Smooth muscle cell (in vitro differentiated cells): Measurements from ENCODE around the gene SERPINB13. TPM values are rescaled to one million over a fixed set of nuclear protein-coding genes. Genes with fewer than 3 reads are reported as not detected.

Experiments used
- DNase-seq: peaks from one replicate; lab custom pipeline; 2025; ENCODE audit not compliant: unreplicated experiment; lab: John Stamatoyannopoulos, UW
- H2AFZ ChIP-seq: fragments of 200-600 bp; sonication (generic); 2 replicates; pipeline ENCODE4 v1.6.0; 2016; ENCODE audit warnings: antibody characterized with exemption, low read depth, mild to moderate bottlenecking
- H3F3A ChIP-seq: fragments of 200-600 bp; sonication (generic); 2 replicates; pipeline ENCODE4 v1.6.0; 2017; ENCODE audit warnings: antibody characterized with exemption, low read depth
- H3K27ac ChIP-seq: fragments of 200-600 bp; sonication (generic); 2 replicates; pipeline ENCODE4 v1.5.1; 2016; ENCODE audit warnings: low read depth, mild to moderate bottlenecking
- H3K27me3 ChIP-seq: fragments of 200-600 bp; sonication (generic); 2 replicates; pipeline ENCODE4 v1.6.1; 2016; ENCODE audit warnings: low read depth, mild to moderate bottlenecking
- H3K36me3 ChIP-seq: fragments of 200-600 bp; sonication (generic); 2 replicates; pipeline ENCODE4 v1.5.1; 2016; ENCODE audit warnings: low read depth
- H3K4me1 ChIP-seq: fragments of 200-600 bp; sonication (generic); 2 replicates; pipeline ENCODE4 v1.5.1; 2016; ENCODE audit warnings: low read depth
- H3K4me2 ChIP-seq: fragments of 200-600 bp; sonication (generic); 2 replicates; pipeline ENCODE4 v1.6.0; 2016; ENCODE audit warnings: mild to moderate bottlenecking
- H3K4me3 ChIP-seq: fragments of 200-600 bp; sonication (generic); 2 replicates; pipeline ENCODE4 v1.5.1; 2016; ENCODE audit warnings: mild to moderate bottlenecking
- H3K79me2 ChIP-seq: fragments of 200-600 bp; sonication (generic); 2 replicates; pipeline ENCODE4 v1.6.0; 2016; ENCODE audit warnings: low read depth, mild to moderate bottlenecking
- H3K9ac ChIP-seq: fragments of 200-600 bp; sonication (generic); 2 replicates; pipeline ENCODE4 v1.6.0; 2016; ENCODE audit warnings: low read depth
- H3K9me3 ChIP-seq: fragments of 200-600 bp; sonication (generic); replicated peaks from 2 replicates; pipeline ENCODE4 v1.5.1; 2016; ENCODE audit warnings: low read depth
- H4K20me1 ChIP-seq: fragments of 200-600 bp; sonication (generic); 2 replicates; pipeline ENCODE4 v1.6.0; 2016; ENCODE audit warnings: low read depth
- WGBS: methylation state at CpG from one replicate; pipeline ENCODE4 v1.1.7; 2016; ENCODE audit warnings: low lambda C conversion rate; 5-methylcytosine and 5-hydroxymethylcytosine counted together
- polyA plus RNA-seq: library from polyadenylated mRNA; unstranded; fragments of >200 nt; fragmentation: Nextera tagmentation; extraction: Ambion mirVana; gene quantifications from 2 replicates; pipeline ENCODE4 v1.2.1, GENCODE V29; 2016
- total RNA-seq: library from RNA; depleted of rRNA; stranded (reverse); fragments of >200 nt; gene quantifications from 2 replicates; pipeline ENCODE4 v1.2.3, GENCODE V29; 2014
- TF ChIP-seq, protein P1 (sequence below): fragments of 200-600 bp; sonication (generic); IDR thresholded peaks from 2 replicates; pipeline ENCODE4 v1.5.1; 2017; ENCODE audit warnings: borderline replicate concordance, mild to moderate bottlenecking, antibody characterized with exemption; ENCODE audit not compliant: insufficient read depth, poor library complexity, severe bottlenecking

SERPINB13 gene, protein sequence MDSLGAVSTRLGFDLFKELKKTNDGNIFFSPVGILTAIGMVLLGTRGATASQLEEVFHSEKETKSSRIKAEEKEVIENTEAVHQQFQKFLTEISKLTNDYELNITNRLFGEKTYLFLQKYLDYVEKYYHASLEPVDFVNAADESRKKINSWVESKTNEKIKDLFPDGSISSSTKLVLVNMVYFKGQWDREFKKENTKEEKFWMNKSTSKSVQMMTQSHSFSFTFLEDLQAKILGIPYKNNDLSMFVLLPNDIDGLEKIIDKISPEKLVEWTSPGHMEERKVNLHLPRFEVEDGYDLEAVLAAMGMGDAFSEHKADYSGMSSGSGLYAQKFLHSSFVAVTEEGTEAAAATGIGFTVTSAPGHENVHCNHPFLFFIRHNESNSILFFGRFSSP
- total RNA-seq (103 and 107 TPM in 2 replicates), polyA plus RNA-seq (12.5 and 18.6 TPM in 2 replicates)

DNA sequence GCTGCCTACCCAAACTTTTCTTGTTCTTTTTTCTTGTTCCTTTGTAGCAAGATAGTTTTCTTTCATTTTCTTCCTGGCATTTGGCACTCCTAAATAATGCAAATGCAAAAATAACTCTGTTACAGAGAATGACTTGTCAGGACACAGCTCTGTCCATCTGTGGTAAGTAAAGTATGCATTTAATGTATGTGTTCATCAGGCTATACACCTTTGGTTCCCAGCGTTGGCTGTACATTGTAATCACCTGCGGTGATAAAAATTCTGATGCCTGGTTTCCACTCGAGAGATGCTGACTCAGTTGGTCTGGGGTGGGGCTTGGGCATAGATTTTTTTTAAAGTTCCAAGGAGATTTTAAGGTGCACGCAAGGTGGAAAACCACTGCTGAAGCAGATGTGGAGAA lies at the start of gene SERPINB13:
Gene SERPINB13, plus strand, starts transcription at position 378 of the 400 bp plus-strand sequence. CDS start 1,325 bp downstream, outside the sequence.
- no peak within 1 kb of the TSS for H2AFZ ChIP-seq
- no peak for DNase-seq
- H3K9me3 ChIP-seq = no peaks in the 10 kb centered on the region
- H3K4me1 ChIP-seq = peaks cover 5% of the 10 kb centered on the region
- TF ChIP-seq, protein P1, sequence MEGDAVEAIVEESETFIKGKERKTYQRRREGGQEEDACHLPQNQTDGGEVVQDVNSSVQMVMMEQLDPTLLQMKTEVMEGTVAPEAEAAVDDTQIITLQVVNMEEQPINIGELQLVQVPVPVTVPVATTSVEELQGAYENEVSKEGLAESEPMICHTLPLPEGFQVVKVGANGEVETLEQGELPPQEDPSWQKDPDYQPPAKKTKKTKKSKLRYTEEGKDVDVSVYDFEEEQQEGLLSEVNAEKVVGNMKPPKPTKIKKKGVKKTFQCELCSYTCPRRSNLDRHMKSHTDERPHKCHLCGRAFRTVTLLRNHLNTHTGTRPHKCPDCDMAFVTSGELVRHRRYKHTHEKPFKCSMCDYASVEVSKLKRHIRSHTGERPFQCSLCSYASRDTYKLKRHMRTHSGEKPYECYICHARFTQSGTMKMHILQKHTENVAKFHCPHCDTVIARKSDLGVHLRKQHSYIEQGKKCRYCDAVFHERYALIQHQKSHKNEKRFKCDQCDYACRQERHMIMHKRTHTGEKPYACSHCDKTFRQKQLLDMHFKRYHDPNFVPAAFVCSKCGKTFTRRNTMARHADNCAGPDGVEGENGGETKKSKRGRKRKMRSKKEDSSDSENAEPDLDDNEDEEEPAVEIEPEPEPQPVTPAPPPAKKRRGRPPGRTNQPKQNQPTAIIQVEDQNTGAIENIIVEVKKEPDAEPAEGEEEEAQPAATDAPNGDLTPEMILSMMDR = no peak
- no peaks in the 10 kb centered on the region for H4K20me1 ChIP-seq
- no peaks in the 10 kb centered on the region for H3K36me3 ChIP-seq
- peak within 1 kb of the TSS; percentile 55 for H3K27ac ChIP-seq
- peak within 1 kb of the TSS; percentile 19 for H3K4me3 ChIP-seq
- H3K4me2 ChIP-seq = peak within 1 kb of the TSS; percentile 21
- WGBS = 86% methylated on average over 4 of the region's 4 CpGs
- peak within 1 kb of the TSS; percentile 38 for H3K9ac ChIP-seq
- no peaks in the 10 kb centered on the region for H3K27me3 ChIP-seq
- H3F3A ChIP-seq = no peaks in the 10 kb centered on the region
- no peaks in the 10 kb centered on the region for H3K79me2 ChIP-seq

GRCh38 chr18:63539904-63540510 lies 47.1 kb upstream of the SERPINB13 start:
- Histone ChIP-seq H3K9ac (no peak overlapping the region), H2AFZ (no peak overlapping the region), H3K27me3 (no peaks in the 10 kb centered on the region), H3K36me3 (no peaks in the 10 kb centered on the region), H4K20me1 (no peaks in the 10 kb centered on the region), H3K4me1 (no peaks in the 10 kb centered on the region), H3K79me2 (no peaks in the 10 kb centered on the region), H3K4me2 (no peak overlapping the region), H3K9me3 (no peaks in the 10 kb centered on the region), H3F3A (no peaks in the 10 kb centered on the region), H3K27ac (no peak overlapping the region), H3K4me3 (no peak overlapping the region)
- TF ChIP-seq, protein P1 = no peak
- 70% methylated on average over 3 of the region's 3 CpGs for WGBS
- no peak for DNase-seq

DNA sequence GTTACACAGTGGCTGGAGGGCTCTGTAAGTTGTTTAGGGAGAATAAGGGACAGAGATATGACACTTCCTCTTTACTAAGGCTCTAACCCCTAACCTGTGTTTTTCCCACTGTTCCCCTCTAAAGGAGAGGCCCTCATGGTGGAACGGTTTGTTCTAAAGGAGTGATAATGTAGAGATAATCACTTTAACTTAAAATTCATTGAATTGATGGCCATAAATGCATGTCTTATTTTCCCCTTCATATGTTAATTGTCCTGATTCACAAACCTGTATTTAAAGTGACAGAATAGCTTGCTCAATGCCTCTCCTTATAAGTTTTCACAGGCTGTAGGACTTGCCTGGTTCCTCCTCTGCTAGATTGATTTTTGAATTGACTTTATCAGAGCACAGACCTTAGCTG lies 45.1 kb upstream of the SERPINB13 start, which contains the start of gene SERPINB12:
Gene SERPINB12, plus strand, starts transcription at position 301 of the 400 bp plus-strand sequence. CDS start 13,791 bp downstream, outside the sequence.
- Histone ChIP-seq H3K4me3 (no peak within 1 kb of the TSS), H4K20me1 (no peaks in the 10 kb centered on the region), H3K4me2 (no peak within 1 kb of the TSS), H3K79me2 (no peaks in the 10 kb centered on the region), H3K9me3 (no peaks in the 10 kb centered on the region), H3K27me3 (no peaks in the 10 kb centered on the region), H3K27ac (no peak within 1 kb of the TSS), H3K4me1 (no peaks in the 10 kb centered on the region), H3K9ac (no peak within 1 kb of the TSS), H3K36me3 (no peaks in the 10 kb centered on the region), H3F3A (no peaks in the 10 kb centered on the region), H2AFZ (no peak within 1 kb of the TSS)
- TF ChIP-seq, protein P1 = no peak
- WGBS = 63% methylated on average over 1 of the region's 1 CpG
- no peak for DNase-seq
